Diencephalon (tissue), 1 donor: Measurements from ENCODE around the gene MAS1L. TPM values are rescaled to one million over a fixed set of nuclear protein-coding genes. Genes with fewer than 3 reads are reported as not detected.

Source experiments
- total RNA-seq: library from RNA; depleted of rRNA; stranded (reverse); fragments of >200 nt; gene quantifications from one replicate; pipeline ENCODE4 v1.2.3, GENCODE V29; 2014

Gene MAS1L
- not detected for total RNA-seq

GRCh38 chr6:29487660-29488059 lies at the start of gene MAS1L:
Gene MAS1L (minus strand): TSS chr6:29487956. CDS start chr6:29487902, 54 bp downstream.

DNA sequence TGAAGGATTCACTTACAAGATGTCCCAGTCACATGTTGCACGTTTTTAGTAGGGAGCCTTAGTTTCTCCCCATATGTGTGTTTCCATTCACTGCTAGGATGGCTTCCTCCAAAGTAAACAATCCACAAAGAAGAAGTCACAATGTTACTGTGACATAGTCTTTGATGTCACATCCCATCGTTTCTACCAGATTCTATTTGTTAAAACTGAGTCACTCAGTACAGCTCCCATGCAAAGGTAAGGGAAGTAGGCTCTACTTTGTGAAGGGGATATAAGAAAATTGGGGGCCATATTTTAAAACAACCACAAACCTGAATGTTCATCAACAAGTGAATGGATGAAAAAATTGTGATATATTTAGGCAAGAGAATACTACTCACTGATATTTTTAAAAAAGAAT lies 30.8 kb downstream of the MAS1L start, which contains the start of the genes OR11A1 and OR2H1:
Gene OR11A1 (minus strand): TSS at position 101 of the 400 bp plus-strand sequence. CDS start 29,430 bp downstream, outside the sequence.
Gene OR2H1 (plus strand): TSS at position 185 of the 400 bp plus-strand sequence. CDS start 4,615 bp downstream, outside the sequence.

GRCh38 chr6:29439006-29439405 lies 48.8 kb downstream of the MAS1L start, which contains the start of gene OR10C1:
Gene OR10C1 (plus strand): TSS chr6:29439306. CDS start chr6:29440016, 710 bp downstream.

Other genes starting within 250 kb of the MAS1L start
- under 0.01 TPM for gene OR14J1, start 186.3 kb downstream of the MAS1L start, total RNA-seq
- gene OR5V1, start 119.1 kb downstream of the MAS1L start, total RNA-seq = not detected
- gene OR12D3, start 112.7 kb downstream of the MAS1L start, total RNA-seq = not detected
- 0.23 TPM for gene OR12D2, start 92.3 kb downstream of the MAS1L start, total RNA-seq
- not detected for gene OR12D1, start 73.0 kb downstream of the MAS1L start, total RNA-seq
- gene OR10C1, start 48.6 kb downstream of the MAS1L start, total RNA-seq = not detected
- gene OR11A1, start 30.9 kb downstream of the MAS1L start, total RNA-seq = not detected
- gene OR2H1, start 30.8 kb downstream of the MAS1L start, total RNA-seq = not detected
- not detected for gene UBD, start 71.8 kb upstream of the MAS1L start, total RNA-seq
- gene OR2H2, start 97.2 kb upstream of the MAS1L start, total RNA-seq = not detected
- gene GABBR1, start 145.2 kb upstream of the MAS1L start, total RNA-seq = 175 TPM
- gene MOG, start 169.1 kb upstream of the MAS1L start, total RNA-seq = 1.4 TPM
- gene ZFP57, start 193.2 kb upstream of the MAS1L start, total RNA-seq = 0.23 TPM
- 0.92 TPM for gene HLA-F, start 235.5 kb upstream of the MAS1L start, total RNA-seq